Activated naive CD8-positive, alpha-beta T cell treated with anti-CD3 and anti-CD28 coated beads, Interleukin-2, amount 10 ng/mL, durations not matched to agents 7 days and 5 days (primary cell): Measurements from ENCODE around the gene C12orf75. TPM values are rescaled to one million over a fixed set of nuclear protein-coding genes. Genes with fewer than 3 reads are reported as not detected.

Source experiments
- ATAC-seq: fragments of 150-1000 bp; cut with Tn5 transposase; one replicate; pipeline ENCODE4 v1.10.0; 2021; ENCODE audit warnings: low read depth, moderate library complexity
- POLR2A ChIA-PET: fragments of 350-600 bp; sonication (Branson Sonifier 250); formaldehyde crosslinking; loops from one replicate; lab custom pipeline; 2021; ENCODE audit warnings: antibody characterized with exemption; lab: Charles Lee
- DNase-seq: peaks from one replicate; pipeline ENCODE4 v3.0.0; 2021
- H3K27ac Mint-ChIP-seq: one replicate; pipeline ENCODE4 v1.8.0; 2022; ENCODE audit warnings: mild to moderate bottlenecking, mixed read lengths
- H3K27me3 Mint-ChIP-seq: one replicate; pipeline ENCODE4 v1.8.0; 2022; ENCODE audit warnings: mild to moderate bottlenecking, moderate library complexity, mixed read lengths
- H3K36me3 Mint-ChIP-seq: one replicate; pipeline ENCODE4 v1.8.0; 2021; ENCODE audit warnings: mild to moderate bottlenecking, mixed read lengths
- H3K4me1 Mint-ChIP-seq: one replicate; pipeline ENCODE4 v1.8.0; 2021; ENCODE audit warnings: mixed read lengths
- H3K4me3 Mint-ChIP-seq: one replicate; pipeline ENCODE4 v1.8.0; 2022; ENCODE audit warnings: mild to moderate bottlenecking, moderate library complexity, mixed read lengths
- H3K9me3 Mint-ChIP-seq: one replicate; pipeline ENCODE4 v1.8.0; 2021; ENCODE audit warnings: mixed read lengths
- total RNA-seq, 2 experiments: library from RNA; stranded (reverse); gene quantifications; one replicate each; pipeline ENCODE4 v1.2.3, GENCODE V29; 2021

The C12orf75 gene
- total RNA-seq, 2 experiments from 2014 or later, result 167 to 172 TPM

GRCh38 chr12:105316931-105317852, 13.3 kb upstream of the C12orf75 start:
- DNase-seq, result no peak
- peaks cover 16% of the 10 kb centered on the region for H3K9me3 Mint-ChIP-seq
- no peak overlapping the region for H3K4me3 Mint-ChIP-seq
- POLR2A ChIA-PET, result no interaction called here
- ATAC-seq, result no peak
- H3K4me1 Mint-ChIP-seq, result peaks cover 27% of the 10 kb centered on the region
- peaks cover 3% of the 10 kb centered on the region for H3K27me3 Mint-ChIP-seq
- H3K36me3 Mint-ChIP-seq, result peaks cover 21% of the 10 kb centered on the region
- H3K27ac Mint-ChIP-seq, result no peak overlapping the region

- H3K27ac Mint-ChIP-seq, result no peak overlapping the region
- ATAC-seq (no peak), DNase-seq (no peak)
- POLR2A ChIA-PET, result interaction anchor here (0.7 kb wide), 1 partner anchor 66 kb away, joined by 3 read pairs; no protein-coding TSS in a partner anchor
- H3K27me3 Mint-ChIP-seq, result peaks cover 3% of the 10 kb centered on the region
- H3K4me3 Mint-ChIP-seq, result no peak overlapping the region
- H3K4me1 Mint-ChIP-seq, result peaks cover 29% of the 10 kb centered on the region
- peaks cover 16% of the 10 kb centered on the region for H3K9me3 Mint-ChIP-seq
- H3K36me3 Mint-ChIP-seq, result peaks cover 22% of the 10 kb centered on the region
Measured at GRCh38 chr12:105317942-105318621, 12.4 kb upstream of the C12orf75 start.

- H3K27ac Mint-ChIP-seq, result no peak overlapping the region
- peaks cover 35% of the 10 kb centered on the region for H3K4me1 Mint-ChIP-seq
- H3K4me3 Mint-ChIP-seq, result no peak overlapping the region
- DNase-seq (no peak), ATAC-seq (no peak)
- peaks cover 3% of the 10 kb centered on the region for H3K27me3 Mint-ChIP-seq
- peaks cover 24% of the 10 kb centered on the region for H3K36me3 Mint-ChIP-seq
- POLR2A ChIA-PET, result interaction anchor here (0.7 to 3.0 kb wide), 2 partner anchors 13 to 65 kb away, joined by 3 to 21 read pairs; partner anchors contain the start of gene C12orf75
- H3K9me3 Mint-ChIP-seq, result peaks cover 13% of the 10 kb centered on the region
Measured at GRCh38 chr12:105318651-105319483, 11.6 kb upstream of the C12orf75 start.

GRCh38 chr12:105319691-105320209, 10.7 kb upstream of the C12orf75 start:
- no peak overlapping the region for H3K4me3 Mint-ChIP-seq
- peaks cover 8% of the 10 kb centered on the region for H3K9me3 Mint-ChIP-seq
- H3K27me3 Mint-ChIP-seq, result peaks cover 3% of the 10 kb centered on the region
- peaks cover 18% of the 10 kb centered on the region for H3K36me3 Mint-ChIP-seq
- POLR2A ChIA-PET, result interaction anchor here (3.0 kb wide), 1 partner anchor 12 kb away, joined by 21 read pairs; the partner anchor contains the start of gene C12orf75
- H3K4me1 Mint-ChIP-seq, result peaks cover 39% of the 10 kb centered on the region
- DNase-seq (no peak), ATAC-seq (peak; percentile 75)
- H3K27ac Mint-ChIP-seq, result no peak overlapping the region

- POLR2A ChIA-PET, result interaction anchor here (1.5 to 3.0 kb wide), 2 partner anchors 11 to 61 kb away, joined by 3 to 21 read pairs; partner anchors contain the start of gene C12orf75
- Mint-ChIP-seq H3K4me1 (peaks cover 37% of the 10 kb centered on the region), H3K27ac (no peak overlapping the region), H3K36me3 (peaks cover 11% of the 10 kb centered on the region), H3K4me3 (no peak overlapping the region), H3K9me3 (no peaks in the 10 kb centered on the region), H3K27me3 (peaks cover 3% of the 10 kb centered on the region)
- no peak for DNase-seq
- ATAC-seq, result peak; percentile 64
Measured at GRCh38 chr12:105321125-105321524, 9.4 kb upstream of the C12orf75 start.

- DNase-seq, result no peak
- Mint-ChIP-seq H3K9me3 (no peaks in the 10 kb centered on the region), H3K27me3 (no peaks in the 10 kb centered on the region), H3K4me3 (no peak overlapping the region), H3K36me3 (peaks cover 10% of the 10 kb centered on the region), H3K27ac (peak overlapping the region; percentile 30), H3K4me1 (peaks cover 46% of the 10 kb centered on the region)
- no peak for ATAC-seq
- POLR2A ChIA-PET, result interaction anchor here (1.5 to 3.0 kb wide), 2 partner anchors 10 to 60 kb away, joined by 3 to 21 read pairs; partner anchors contain the start of gene C12orf75
Measured at GRCh38 chr12:105322070-105322469, 8.4 kb upstream of the C12orf75 start.

GRCh38 chr12:105324704-105325103, 5.8 kb upstream of the C12orf75 start:
- DNase-seq, result no peak
- H3K9me3 Mint-ChIP-seq, result no peaks in the 10 kb centered on the region
- peak overlapping the region; percentile 54 for H3K4me3 Mint-ChIP-seq
- no peak for ATAC-seq
- H3K4me1 Mint-ChIP-seq, result peaks cover 61% of the 10 kb centered on the region
- POLR2A ChIA-PET, result interaction anchor here (0.5 kb wide), 1 partner anchor 57 kb away, joined by 3 read pairs; no protein-coding TSS in a partner anchor
- H3K36me3 Mint-ChIP-seq, result peaks cover 10% of the 10 kb centered on the region
- peak overlapping the region; percentile 30 for H3K27ac Mint-ChIP-seq
- H3K27me3 Mint-ChIP-seq, result no peaks in the 10 kb centered on the region

- peak overlapping the region; percentile 30 for H3K27ac Mint-ChIP-seq
- DNase-seq (no peak), ATAC-seq (no peak)
- H3K9me3 Mint-ChIP-seq, result no peaks in the 10 kb centered on the region
- POLR2A ChIA-PET, result no interaction called here
- H3K27me3 Mint-ChIP-seq, result no peaks in the 10 kb centered on the region
- peaks cover 10% of the 10 kb centered on the region for H3K36me3 Mint-ChIP-seq
- peak overlapping the region; percentile 0 for H3K4me3 Mint-ChIP-seq
- H3K4me1 Mint-ChIP-seq, result peaks cover 64% of the 10 kb centered on the region
Measured at GRCh38 chr12:105325117-105325516, 5.4 kb upstream of the C12orf75 start.

GRCh38 chr12:105329926-105330282, 587 bp upstream of the C12orf75 start:
- no peak for DNase-seq
- POLR2A ChIA-PET, result interaction anchor here (0.6 to 2.3 kb wide), 4 partner anchors 12 to 94 kb away, joined by 4 to 9 read pairs (median 6); partner anchors contain the start of gene APPL2
- Mint-ChIP-seq H3K9me3 (no peaks in the 10 kb centered on the region), H3K27me3 (no peaks in the 10 kb centered on the region), H3K27ac (peak overlapping the region; percentile 91), H3K36me3 (peaks cover 29% of the 10 kb centered on the region), H3K4me1 (peaks cover 68% of the 10 kb centered on the region), H3K4me3 (peak overlapping the region; percentile 83)
- ATAC-seq, result peak; percentile 23

GRCh38 chr12:105330931-105331804, 677 bp downstream of the C12orf75 start:
- Mint-ChIP-seq H3K4me3 (peak overlapping the region; percentile 85), H3K36me3 (peaks cover 35% of the 10 kb centered on the region), H3K4me1 (peaks cover 73% of the 10 kb centered on the region), H3K27me3 (no peaks in the 10 kb centered on the region), H3K9me3 (no peaks in the 10 kb centered on the region), H3K27ac (peak overlapping the region; percentile 73)
- POLR2A ChIA-PET, result interaction anchor here (0.6 to 3.2 kb wide), 15 partner anchors 11 to 1401 kb away, joined by 3 to 21 read pairs (median 4); partner anchors contain the start of genes APPL2 and HSP90B1
- DNase-seq, result peak; percentile 74
- peak; percentile 7 for ATAC-seq

- peaks cover 72% of the 10 kb centered on the region for H3K4me1 Mint-ChIP-seq
- H3K4me3 Mint-ChIP-seq, result peak overlapping the region; percentile 85
- H3K27ac Mint-ChIP-seq, result peak overlapping the region; percentile 73
- H3K9me3 Mint-ChIP-seq, result peaks cover 4% of the 10 kb centered on the region
- DNase-seq (peak; percentile 42), ATAC-seq (peak; percentile 17)
- H3K27me3 Mint-ChIP-seq, result no peaks in the 10 kb centered on the region
- POLR2A ChIA-PET, result interaction anchor here (0.6 to 3.2 kb wide), 12 partner anchors 11 to 1402 kb away, joined by 3 to 21 read pairs (median 4); partner anchors contain the start of gene HSP90B1
- H3K36me3 Mint-ChIP-seq, result peaks cover 40% of the 10 kb centered on the region
Measured at GRCh38 chr12:105331805-105332251, 1.3 kb downstream of the C12orf75 start.
